ENCODE results near the gene RAVER1. TPM values are rescaled to one million over a fixed set of nuclear protein-coding genes. Genes with fewer than 3 reads are reported as not detected.

The RAVER1 gene
- total RNA-seq, 2 donors from 2014 or later = 51.0 to 63.7 TPM

Other genes starting within 250 kb of the RAVER1 start
- gene SHFL, start 247.2 kb downstream of the RAVER1 start, total RNA-seq = 10 to 100 TPM; 18.3 to 27.9 TPM
- under 1 TPM; 0.24 to 0.31 TPM for gene ANGPTL6, start 230.9 kb downstream of the RAVER1 start, total RNA-seq
- 10 to 100 TPM; 26.4 to 34.0 TPM for gene PPAN, start 227.2 kb downstream of the RAVER1 start, total RNA-seq
- gene P2RY11, start 221.8 kb downstream of the RAVER1 start, total RNA-seq = 10 to 100 TPM; 10.1 to 12.9 TPM
- gene EIF3G, start 213.6 kb downstream of the RAVER1 start, total RNA-seq = 100 to 1,000 TPM; 137 to 142 TPM
- gene DNMT1, start 138.6 kb downstream of the RAVER1 start, total RNA-seq = 10 to 100 TPM; 31.6 to 48.7 TPM
- 1 to 10 TPM; 2.3 to 5.2 TPM for gene S1PR2, start 102.2 kb downstream of the RAVER1 start, total RNA-seq
- gene MRPL4, start 81.3 kb downstream of the RAVER1 start, total RNA-seq = 10 to 100 TPM; 43.5 to 61.9 TPM
- gene ICAM1, start 62.4 kb downstream of the RAVER1 start, total RNA-seq = 1 to 10 TPM; 7.7 to 8.7 TPM
- gene ICAM4, start 46.6 kb downstream of the RAVER1 start, total RNA-seq = under 1 TPM in 1 of 2 donors, not detected in 1; 0.53 TPM
- gene ICAM5, start 43.6 kb downstream of the RAVER1 start, total RNA-seq = 1 to 10 TPM in 1 of 2 donors, under 1 TPM in 1; 0.76 to 1.1 TPM
- 1 to 10 TPM; 1.6 to 2.8 TPM for gene ZGLP1, start 23.7 kb downstream of the RAVER1 start, total RNA-seq
- 10 to 100 TPM; 11.2 to 11.8 TPM for gene FDX2, start 17.5 kb downstream of the RAVER1 start, total RNA-seq
- 10 to 100 TPM; 29.8 to 30.6 TPM for gene ICAM3, start 6.1 kb upstream of the RAVER1 start, total RNA-seq
- gene TYK2, start 47.0 kb upstream of the RAVER1 start, total RNA-seq = 100 to 1,000 TPM in 1 of 2 donors, 10 to 100 TPM in 1; 91.1 to 104 TPM
- gene CDC37, start 70.0 kb upstream of the RAVER1 start, total RNA-seq = 100 to 1,000 TPM; 129 to 161 TPM
- gene PDE4A, start 87.0 kb upstream of the RAVER1 start, total RNA-seq = 10 to 100 TPM; 13.8 to 14.3 TPM
- gene KEAP1, start 169.8 kb upstream of the RAVER1 start, total RNA-seq = 10 to 100 TPM; 52.3 to 54.5 TPM
- gene S1PR5, start 183.9 kb upstream of the RAVER1 start, total RNA-seq = under 1 TPM; 0.15 to 0.20 TPM
- 10 to 100 TPM; 87.0 to 93.9 TPM for gene ATG4D, start 210.4 kb upstream of the RAVER1 start, total RNA-seq
- gene KRI1, start 232.5 kb upstream of the RAVER1 start, total RNA-seq = 10 to 100 TPM; 12.9 to 14.9 TPM
- 10 to 100 TPM in 1 of 2 donors, 1 to 10 TPM in 1; 9.3 to 12.5 TPM for gene CDKN2D, start 235.4 kb upstream of the RAVER1 start, total RNA-seq

All from left colon (tissue), 2 donors.